ENCODE data around the gene SEH1L. TPM values are rescaled to one million over a fixed set of nuclear protein-coding genes. Genes with fewer than 3 reads are reported as not detected.

SEH1L gene
- polyA plus RNA-seq, 1 donor from 2014 or later: 11.5 TPM

- H3K4me2 ChIP-seq (ENCODE audit: low read length): no peak overlapping the region
- no peak overlapping the region for H3K9ac ChIP-seq (ENCODE audit: low read length)
- H3K4me3 ChIP-seq (ENCODE audit: low read length): no peak overlapping the region
- peaks cover 8% of the 10 kb centered on the region for H3K36me3 ChIP-seq (ENCODE audit: insufficient read depth, low read length)
- H3K27ac ChIP-seq (ENCODE audit: low read length): no peak overlapping the region
- no peaks in the 10 kb centered on the region for H3F3A ChIP-seq (ENCODE audit: insufficient read depth, low read length, poor library complexity, severe bottlenecking)
- H3K9me2 ChIP-seq (ENCODE audit: insufficient read depth, low read length): no peaks in the 10 kb centered on the region
- no peaks in the 10 kb centered on the region for H3K27me3 ChIP-seq (ENCODE audit: insufficient read depth, low read depth, low read length)
- no peaks in the 10 kb centered on the region for H3K79me2 ChIP-seq (replicated peaks; ENCODE audit: insufficient read depth, low read length)
- H3K9me3 ChIP-seq (ENCODE audit: low read length): no peaks in the 10 kb centered on the region
- TF ChIP-seq TAF1 (IDR thresholded peaks at IDR 0.05; ENCODE audit: low read depth): no peak
- TF ChIP-seq SMC3 (conservative IDR thresholded peaks at IDR 0.05; ENCODE audit: poor library complexity): no peak
- TF ChIP-seq RAD21 (conservative IDR thresholded peaks at IDR 0.05): no peak
- no peak for TF ChIP-seq REST (IDR thresholded peaks at IDR 0.05; ENCODE audit: borderline replicate concordance)
- TF ChIP-seq POLR2AphosphoS5 (IDR thresholded peaks at IDR 0.05): no peak
- no peak for TF ChIP-seq CTCF (IDR thresholded peaks at IDR 0.05; ENCODE audit: poor library complexity, severe bottlenecking)
- TF ChIP-seq EZH2 (IDR thresholded peaks at IDR 0.05; ENCODE audit: borderline replicate concordance, insufficient read depth, low read length, poor library complexity, severe bottlenecking): no peak
- no peak for TF ChIP-seq EP300 (conservative IDR thresholded peaks at IDR 0.05; ENCODE audit: poor library complexity, severe bottlenecking)
- TF ChIP-seq MXI1 (conservative IDR thresholded peaks at IDR 0.05; ENCODE audit: poor library complexity, severe bottlenecking): no peak
- no peaks in the 10 kb centered on the region for H4K20me1 ChIP-seq (ENCODE audit: insufficient read depth)
- H2AFZ ChIP-seq (ENCODE audit: low read depth, low read length): no peak overlapping the region
These were observed 10.7 kb downstream of the SEH1L start for GRCh38 chr18:12958478-12958877.

- TF ChIP-seq SMC3 (conservative IDR thresholded peaks at IDR 0.05; ENCODE audit: poor library complexity): no peak
- Histone ChIP-seq H3K4me3 (ENCODE audit: low read length) (no peak overlapping the region), H3K27me3 (ENCODE audit: insufficient read depth, low read depth, low read length) (no peaks in the 10 kb centered on the region), H4K20me1 (ENCODE audit: insufficient read depth) (no peaks in the 10 kb centered on the region), H3K9me2 (ENCODE audit: insufficient read depth, low read length) (no peaks in the 10 kb centered on the region), H3K4me2 (ENCODE audit: low read length) (no peak overlapping the region), H3F3A (ENCODE audit: insufficient read depth, low read length, poor library complexity, severe bottlenecking) (no peaks in the 10 kb centered on the region), H3K9me3 (ENCODE audit: low read length) (no peaks in the 10 kb centered on the region), H3K9ac (ENCODE audit: low read length) (no peak overlapping the region), H3K79me2 (replicated peaks; ENCODE audit: insufficient read depth, low read length) (no peaks in the 10 kb centered on the region), H3K27ac (ENCODE audit: low read length) (no peak overlapping the region), H2AFZ (ENCODE audit: low read depth, low read length) (no peak overlapping the region), H3K36me3 (ENCODE audit: insufficient read depth, low read length) (peaks cover 13% of the 10 kb centered on the region)
These were observed 12.6 kb downstream of the SEH1L start for GRCh38 chr18:12960395-12960794.

Measured in neural cell (in vitro differentiated cells).